Gastroesophageal sphincter (tissue), 2 donors: ENCODE results near the gene PLXNB1.

ENCODE experiments used
- EP300 ChIP-seq: sonication (generic); formaldehyde crosslinking; IDR thresholded peaks from one replicate; pipeline ENCODE4 v1.6.1; 2017; ENCODE audit warnings: antibody characterized with exemption, mild to moderate bottlenecking
- POLR2A ChIP-seq, 2 donors: fragments of 450-650 bp; IDR thresholded peaks; one replicate each; pipeline ENCODE4 v1.6.1; 2017; ENCODE audit warnings: antibody characterized with exemption in 2 of 2, mild to moderate bottlenecking in 2 of 2, moderate library complexity in 1 of 2

DNA sequence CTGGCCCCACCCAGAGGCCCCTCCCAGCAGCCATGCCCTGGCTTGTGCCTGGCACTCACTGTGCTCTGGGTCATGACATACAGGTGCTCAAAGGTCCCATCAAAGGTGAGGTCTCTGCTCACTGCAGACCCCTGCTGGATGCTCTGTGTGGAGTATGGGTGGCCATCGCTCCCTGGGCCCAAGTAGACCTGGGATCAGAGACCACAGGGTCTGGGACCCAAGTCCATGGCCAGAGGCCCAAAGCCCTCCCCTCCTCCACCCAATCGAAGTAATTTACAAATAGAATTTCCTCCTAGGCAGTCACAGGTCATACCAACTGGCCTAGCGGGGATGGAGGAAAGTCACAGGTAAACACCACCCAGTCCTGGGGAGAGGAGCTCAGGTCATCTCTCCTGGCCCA, 7.6 kb downstream of the PLXNB1 start:
- no peak for TF ChIP-seq POLR2A (IDR thresholded peaks at IDR 0.05)
- TF ChIP-seq EP300, result no peak
